K562 (cell line): ENCODE data around the gene ATXN2L. TPM values are rescaled to one million over a fixed set of nuclear protein-coding genes. Genes with fewer than 3 reads are reported as not detected.
A peak's percentile ranks its signal among the peaks of the same experiment; 100 is the strongest.

Source experiments
- BCL6 ChIP-seq: fragments of 250-450 bp; sonication (Bioruptor Pico); IDR thresholded peaks from 2 replicates; pipeline ENCODE4 v1.4.0; 2020
- CAMTA2 ChIP-seq: fragments of 250-450 bp; sonication (Bioruptor Pico); conservative IDR thresholded peaks from 2 replicates; pipeline ENCODE4 v1.5.1; 2022
- CBX2 ChIP-seq: fragments of 200-600 bp; sonication (generic); IDR thresholded peaks from one replicate; pipeline ENCODE4 v1.6.1; 2012; ENCODE audit warnings: mild to moderate bottlenecking, low read length, inconsistent platforms; ENCODE audit not compliant: insufficient read depth, poor library complexity, severe bottlenecking
- CHCHD3 ChIP-seq: fragments of 250-450 bp; sonication (Bioruptor Pico); IDR thresholded peaks from 2 replicates; pipeline ENCODE4 v2.1.2; 2022; ENCODE audit warnings: mild to moderate bottlenecking
- EP300 ChIP-seq: IDR thresholded peaks from 2 replicates; pipeline ENCODE4 v1.6.1; 2012; ENCODE audit warnings: low read length, improper control_type of control experiment
- FOXK2 ChIP-seq, 2 experiments: fragments of 450-650 bp; IDR thresholded peaks in 1 of 2; conservative IDR thresholded peaks in 1 of 2; 2 replicates each; pipeline ENCODE4 v1.6.1; 2016; ENCODE audit warnings: low read depth in 2 of 2, mild to moderate bottlenecking in 1 of 2
- JUND ChIP-seq, 2 experiments: IDR thresholded peaks; 2 replicates in 1 of 2; 3 replicates in 1 of 2; pipeline ENCODE4 v1.6.1; 2011; ENCODE audit warnings: borderline replicate concordance in 2 of 2, low read depth in 2 of 2, low read length in 2 of 2, improper control_type of control experiment in 1 of 2, missing biosample characterization in 1 of 2, missing genetic modification characterization in 1 of 2, missing genetic modification reagents in 1 of 2
- MBD2 ChIP-seq: sonication (generic); IDR thresholded peaks from 2 replicates; pipeline ENCODE4 v1.6.1; 2016; ENCODE audit warnings: low read depth, borderline replicate concordance
- NFATC3 ChIP-seq: fragments of 450-650 bp; IDR thresholded peaks from 2 replicates; pipeline ENCODE4 v1.6.1; 2017; ENCODE audit warnings: mild to moderate bottlenecking
- PCBP1 ChIP-seq: fragments of 200-400 bp; formaldehyde crosslinking; IDR thresholded peaks from 2 replicates; pipeline ENCODE4 v1.6.1; 2018; ENCODE audit warnings: mild to moderate bottlenecking, low read depth, low read length; ENCODE audit not compliant: poor library complexity, severe bottlenecking
- POLR3G ChIP-seq: IDR thresholded peaks from 2 replicates; pipeline ENCODE4 v1.6.1; 2011; ENCODE audit not compliant: insufficient read length, insufficient replicate concordance; ENCODE audit errors: extremely low read depth
- RBM14 ChIP-seq: fragments of 200-400 bp; formaldehyde crosslinking; IDR thresholded peaks from 2 replicates; pipeline ENCODE4 v1.6.1; 2018; ENCODE audit warnings: low read depth, mild to moderate bottlenecking, low read length, moderate library complexity, borderline replicate concordance; ENCODE audit not compliant: insufficient read depth
- TCFL5 ChIP-seq: fragments of 250-450 bp; sonication (Bioruptor Pico); conservative IDR thresholded peaks from 2 replicates; pipeline ENCODE4 v1.6.1; 2021; ENCODE audit warnings: mild to moderate bottlenecking, moderate library complexity, matching md5 sums
- ZEB2 ChIP-seq: fragments of 450-650 bp; IDR thresholded peaks from 2 replicates; pipeline ENCODE4 v1.6.1; 2016
- ZFP30 ChIP-seq: fragments of 250-450 bp; sonication (Bioruptor Pico); IDR thresholded peaks from 2 replicates; pipeline ENCODE4 v1.8.0; 2022; ENCODE audit warnings: moderate library complexity, mild to moderate bottlenecking, inconsistent platforms, borderline replicate concordance
- ZNF124 ChIP-seq: sonication (generic); formaldehyde crosslinking; IDR thresholded peaks from 2 replicates; pipeline ENCODE4 v1.8.1; 2022; ENCODE audit warnings: missing genetic modification reagents
- ZNF347 ChIP-seq: fragments of 450-650 bp; formaldehyde crosslinking; IDR thresholded peaks from 2 replicates; pipeline ENCODE4 v1.4.0; 2020; ENCODE audit warnings: low read depth, mild to moderate bottlenecking, moderate library complexity
- ZNF431 ChIP-seq: sonication (generic); formaldehyde crosslinking; IDR thresholded peaks from 2 replicates; pipeline ENCODE4 v1.8.0; 2022; ENCODE audit warnings: mild to moderate bottlenecking, missing genetic modification reagents
- ZNF445 ChIP-seq: fragments of 250-450 bp; sonication (Bioruptor Pico); IDR thresholded peaks from 2 replicates; pipeline ENCODE4 v1.4.0; 2020; ENCODE audit warnings: low read depth, mild to moderate bottlenecking, moderate library complexity
- ZNF584 ChIP-seq: fragments of 200-800 bp; sonication (Bioruptor generic); IDR thresholded peaks from 2 replicates; pipeline ENCODE4 v1.6.1; 2016; ENCODE audit warnings: low read depth, mild to moderate bottlenecking, missing genetic modification characterization, missing compliant biosample characterization
- ZNF589 ChIP-seq: fragments of 200-800 bp; sonication (Bioruptor generic); IDR thresholded peaks from 2 replicates; pipeline ENCODE4 v1.6.1; 2016; ENCODE audit warnings: low read depth, missing genetic modification characterization, missing compliant biosample characterization
- ZNF668 ChIP-seq: fragments of 250-450 bp; sonication (Bioruptor Pico); IDR thresholded peaks from 2 replicates; pipeline ENCODE4 v1.8.0; 2022; ENCODE audit warnings: mild to moderate bottlenecking, inconsistent platforms
- polyA plus RNA-seq, 8 experiments: library from polyadenylated mRNA; depleted of rRNA in 4 of 8; stranded (reverse) in 5 of 8; unstranded in 3 of 8; fragments of >200 nt; fragmentation: Nextera tagmentation in 2 of 8; fragmentation: Illumina TruSeq in 1 of 8; extraction: Ambion mirVana in 2 of 8; extraction: Trizol in 1 of 8; gene quantifications; 2 replicates each; pipeline versions ENCODE4 v1.2.1 to v1.2.3, GENCODE V29; 2011 to 2014; ENCODE audit warnings: inconsistent platforms in 1 of 8, missing spikeins in 1 of 8
- total RNA-seq, 7 experiments: library from RNA; depleted of rRNA in 6 of 7; stranded (reverse); fragments of >200 nt in 6 of 7; fragmentation: Illumina TruSeq in 2 of 7; extraction: Trizol in 2 of 7; gene quantifications; 2 replicates each; pipeline versions ENCODE4 v1.2.1 to v1.2.3, GENCODE V29; 2011 to 2021; ENCODE audit warnings: low replicate concordance in 1 of 7
- TF ChIP-seq, protein P1 (sequence below), 2 experiments: fragments of 450-650 bp in 1 of 2; sonication (generic) in 1 of 2; formaldehyde crosslinking; conservative IDR thresholded peaks; 2 replicates each; pipeline versions ENCODE4 v1.4.0 to v1.8.1; 2020 to 2022; ENCODE audit warnings: mild to moderate bottlenecking in 1 of 2, missing genetic modification reagents in 1 of 2
- TF ChIP-seq, protein P2 (sequence below): fragments of 250-450 bp; sonication (Bioruptor Pico); IDR thresholded peaks from 2 replicates; pipeline ENCODE4 v1.8.0; 2022; ENCODE audit warnings: inconsistent platforms
- TF ChIP-seq, protein P3 (sequence below), 2 experiments: fragments of 450-650 bp; IDR thresholded peaks; 2 replicates each; pipeline ENCODE4 v1.6.1; 2016

The ATXN2L gene
- total and polyA plus RNA-seq, 9 of the 15 experiments (the other 6 are each of a cell fraction or from before 2014, with no cell fraction given): 3.8 to 280 (median 37.2) TPM

DNA sequence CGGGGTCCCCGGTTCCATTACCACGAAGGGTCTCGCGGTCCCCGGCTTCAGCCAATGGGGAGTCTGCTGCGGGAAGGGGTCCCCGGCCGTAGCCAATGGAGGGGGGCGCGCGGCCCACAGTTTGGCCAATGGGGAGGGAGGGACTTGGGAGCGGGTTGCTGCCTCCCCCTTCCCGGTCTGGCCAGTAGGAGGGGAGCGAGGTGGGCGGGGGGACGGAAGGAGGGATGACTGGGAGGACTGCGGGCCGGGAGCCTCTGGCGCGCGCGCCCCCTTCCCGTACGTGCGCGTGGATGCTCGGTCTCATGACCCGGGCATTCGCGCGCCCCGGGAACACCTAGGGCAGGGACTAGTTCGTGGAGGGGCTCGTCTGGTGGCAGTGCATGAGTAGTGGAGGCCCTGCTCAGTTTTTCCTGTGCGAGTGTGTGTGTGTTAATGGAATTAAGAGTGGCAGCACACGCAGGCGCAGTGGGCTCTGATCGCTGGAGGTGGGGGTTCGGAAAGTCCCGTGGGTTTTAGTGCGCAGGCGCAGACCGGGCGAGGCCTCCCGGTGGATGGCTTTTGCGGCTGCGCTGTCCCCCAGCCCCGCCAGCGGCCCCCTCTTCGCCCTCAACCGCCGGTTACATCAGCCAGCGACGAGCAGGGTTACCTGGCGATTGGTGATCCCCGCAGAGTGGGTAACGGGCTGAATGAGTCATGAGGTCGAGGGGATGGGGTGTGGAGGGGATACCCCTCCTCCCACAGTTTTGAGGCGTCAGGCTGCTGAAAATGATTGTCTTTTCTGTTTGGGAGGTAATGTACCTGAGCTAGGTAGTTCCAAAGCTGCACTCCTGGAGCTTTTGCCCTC lies 1.3 kb downstream of the ATXN2L start (continued):
- TF ChIP-seq MBD2 (peak; percentile 91; the same call in 1 of the 2 replicates), ZNF347 (CRISPR knock-in tag) (no peak), ZFP30 (CRISPR knock-in tag) (no peak), RBM14 (no peak; the same call in 1 of the 2 replicates), ZNF668 (CRISPR knock-in tag) (no peak), ZNF124 (CRISPR knock-in tag) (no peak), PCBP1 (peak; percentile 49), CBX2 (no peak), FOXK2 (conservative IDR thresholded peaks at IDR 0.05 in 1 of 2, IDR thresholded peaks at IDR 0.05 in 1 of 2; ENCODE audit: low read depth in 2 of 2) (no peak), NFATC3 (no peak), EP300 (peak; percentile 58), ZNF445 (CRISPR knock-in tag) (no peak), CAMTA2 (CRISPR knock-in tag) (no peak), JUND (IDR thresholded peaks at IDR 0.05; ENCODE audit: borderline replicate concordance, low read depth, low read length) (peak; percentile 85), JUND (tag; IDR thresholded peaks at IDR 0.05; ENCODE audit: borderline replicate concordance, low read depth, low read length) (peak; percentile 59; the same call in 1 of the 3 replicates), ZEB2 (peak; percentile 79), ZNF589 (CRISPR knock-in tag) (no peak; the same call in 1 of the 2 replicates), CHCHD3 (CRISPR knock-in tag) (no peak), TCFL5 (CRISPR knock-in tag) (no peak), ZNF431 (CRISPR knock-in tag) (no peak), BCL6 (CRISPR knock-in tag) (no peak), POLR3G (no peak), ZNF584 (no peak)
- TF ChIP-seq, protein P1, sequence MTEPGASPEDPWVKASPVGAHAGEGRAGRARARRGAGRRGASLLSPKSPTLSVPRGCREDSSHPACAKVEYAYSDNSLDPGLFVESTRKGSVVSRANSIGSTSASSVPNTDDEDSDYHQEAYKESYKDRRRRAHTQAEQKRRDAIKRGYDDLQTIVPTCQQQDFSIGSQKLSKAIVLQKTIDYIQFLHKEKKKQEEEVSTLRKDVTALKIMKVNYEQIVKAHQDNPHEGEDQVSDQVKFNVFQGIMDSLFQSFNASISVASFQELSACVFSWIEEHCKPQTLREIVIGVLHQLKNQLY (CRISPR knock-in tag; conservative IDR thresholded peaks at IDR 0.05): no peak
- TF ChIP-seq, protein P2, sequence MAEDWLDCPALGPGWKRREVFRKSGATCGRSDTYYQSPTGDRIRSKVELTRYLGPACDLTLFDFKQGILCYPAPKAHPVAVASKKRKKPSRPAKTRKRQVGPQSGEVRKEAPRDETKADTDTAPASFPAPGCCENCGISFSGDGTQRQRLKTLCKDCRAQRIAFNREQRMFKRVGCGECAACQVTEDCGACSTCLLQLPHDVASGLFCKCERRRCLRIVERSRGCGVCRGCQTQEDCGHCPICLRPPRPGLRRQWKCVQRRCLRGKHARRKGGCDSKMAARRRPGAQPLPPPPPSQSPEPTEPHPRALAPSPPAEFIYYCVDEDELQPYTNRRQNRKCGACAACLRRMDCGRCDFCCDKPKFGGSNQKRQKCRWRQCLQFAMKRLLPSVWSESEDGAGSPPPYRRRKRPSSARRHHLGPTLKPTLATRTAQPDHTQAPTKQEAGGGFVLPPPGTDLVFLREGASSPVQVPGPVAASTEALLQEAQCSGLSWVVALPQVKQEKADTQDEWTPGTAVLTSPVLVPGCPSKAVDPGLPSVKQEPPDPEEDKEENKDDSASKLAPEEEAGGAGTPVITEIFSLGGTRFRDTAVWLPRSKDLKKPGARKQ (CRISPR knock-in tag): no peak
- TF ChIP-seq, protein P3, sequence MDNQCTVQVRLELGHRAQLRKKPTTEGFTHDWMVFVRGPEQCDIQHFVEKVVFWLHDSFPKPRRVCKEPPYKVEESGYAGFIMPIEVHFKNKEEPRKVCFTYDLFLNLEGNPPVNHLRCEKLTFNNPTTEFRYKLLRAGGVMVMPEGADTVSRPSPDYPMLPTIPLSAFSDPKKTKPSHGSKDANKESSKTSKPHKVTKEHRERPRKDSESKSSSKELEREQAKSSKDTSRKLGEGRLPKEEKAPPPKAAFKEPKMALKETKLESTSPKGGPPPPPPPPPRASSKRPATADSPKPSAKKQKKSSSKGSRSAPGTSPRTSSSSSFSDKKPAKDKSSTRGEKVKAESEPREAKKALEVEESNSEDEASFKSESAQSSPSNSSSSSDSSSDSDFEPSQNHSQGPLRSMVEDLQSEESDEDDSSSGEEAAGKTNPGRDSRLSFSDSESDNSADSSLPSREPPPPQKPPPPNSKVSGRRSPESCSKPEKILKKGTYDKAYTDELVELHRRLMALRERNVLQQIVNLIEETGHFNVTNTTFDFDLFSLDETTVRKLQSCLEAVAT (IDR thresholded peaks at IDR 0.05): peak in 1 of 2 experiments; percentile 13; a peak in 1 of 4 replicates
